ENCODE measurements around the gene IFNA21. TPM values are rescaled to one million over a fixed set of nuclear protein-coding genes. Genes with fewer than 3 reads are reported as not detected.

The IFNA21 gene
- polyA plus RNA-seq, 1 experiment: not detected

DNA sequence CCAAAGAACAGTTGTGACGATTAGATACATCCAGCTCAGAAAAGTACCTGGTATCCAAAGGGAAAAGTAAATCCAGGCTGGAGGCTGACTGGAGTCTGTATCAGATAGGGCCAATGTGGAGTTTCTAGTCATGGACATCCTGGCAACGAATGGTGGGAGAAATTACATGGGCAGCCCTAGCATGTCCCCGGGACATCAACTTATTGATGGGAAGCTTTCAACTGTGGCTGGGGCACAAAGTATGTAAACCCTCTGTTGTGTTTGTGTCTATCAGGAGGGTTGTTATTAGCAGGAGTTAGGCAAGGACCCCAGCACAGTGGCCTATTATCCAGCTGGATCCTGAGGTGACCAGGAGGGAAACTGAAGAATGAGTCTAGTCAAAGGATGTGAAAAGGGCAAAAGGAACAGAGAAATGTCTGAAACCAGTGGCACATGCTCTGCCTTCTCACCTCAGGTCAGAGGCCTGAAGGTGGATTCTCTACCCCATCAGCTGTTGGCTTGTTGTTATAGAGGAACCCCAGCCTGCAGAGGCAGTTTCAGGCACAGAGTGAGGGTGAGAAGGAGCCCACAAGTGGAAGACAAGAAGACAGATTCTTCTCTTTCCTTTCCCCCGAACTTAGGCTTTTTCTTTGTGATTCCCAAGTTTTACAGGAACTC, 44.7 kb downstream of the IFNA21 start:
- TF ChIP-seq, protein P1, sequence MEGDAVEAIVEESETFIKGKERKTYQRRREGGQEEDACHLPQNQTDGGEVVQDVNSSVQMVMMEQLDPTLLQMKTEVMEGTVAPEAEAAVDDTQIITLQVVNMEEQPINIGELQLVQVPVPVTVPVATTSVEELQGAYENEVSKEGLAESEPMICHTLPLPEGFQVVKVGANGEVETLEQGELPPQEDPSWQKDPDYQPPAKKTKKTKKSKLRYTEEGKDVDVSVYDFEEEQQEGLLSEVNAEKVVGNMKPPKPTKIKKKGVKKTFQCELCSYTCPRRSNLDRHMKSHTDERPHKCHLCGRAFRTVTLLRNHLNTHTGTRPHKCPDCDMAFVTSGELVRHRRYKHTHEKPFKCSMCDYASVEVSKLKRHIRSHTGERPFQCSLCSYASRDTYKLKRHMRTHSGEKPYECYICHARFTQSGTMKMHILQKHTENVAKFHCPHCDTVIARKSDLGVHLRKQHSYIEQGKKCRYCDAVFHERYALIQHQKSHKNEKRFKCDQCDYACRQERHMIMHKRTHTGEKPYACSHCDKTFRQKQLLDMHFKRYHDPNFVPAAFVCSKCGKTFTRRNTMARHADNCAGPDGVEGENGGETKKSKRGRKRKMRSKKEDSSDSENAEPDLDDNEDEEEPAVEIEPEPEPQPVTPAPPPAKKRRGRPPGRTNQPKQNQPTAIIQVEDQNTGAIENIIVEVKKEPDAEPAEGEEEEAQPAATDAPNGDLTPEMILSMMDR (IDR thresholded peaks at IDR 0.05; ENCODE audit: insufficient read depth, low read depth, low read length): no peak
- ChIA-PET POLR2A (no interaction called here), CTCF (interaction anchor here (0.6 to 1.1 kb wide), 3 partner anchors 10 to 328 kb away, joined by 3 read pairs; no protein-coding TSS in a partner anchor)
- H3K36me3 ChIP-seq (ENCODE audit: control insufficient read depth, insufficient read depth, low read length): no peaks in the 10 kb centered on the region
- DNase-seq (ENCODE audit: low read depth): no peak
- H3K4me3 ChIP-seq (ENCODE audit: low read depth, low read length): no peak overlapping the region
- H3K27me3 ChIP-seq (ENCODE audit: control insufficient read depth, insufficient read depth, low read length): peaks cover 5% of the 10 kb centered on the region

DNA sequence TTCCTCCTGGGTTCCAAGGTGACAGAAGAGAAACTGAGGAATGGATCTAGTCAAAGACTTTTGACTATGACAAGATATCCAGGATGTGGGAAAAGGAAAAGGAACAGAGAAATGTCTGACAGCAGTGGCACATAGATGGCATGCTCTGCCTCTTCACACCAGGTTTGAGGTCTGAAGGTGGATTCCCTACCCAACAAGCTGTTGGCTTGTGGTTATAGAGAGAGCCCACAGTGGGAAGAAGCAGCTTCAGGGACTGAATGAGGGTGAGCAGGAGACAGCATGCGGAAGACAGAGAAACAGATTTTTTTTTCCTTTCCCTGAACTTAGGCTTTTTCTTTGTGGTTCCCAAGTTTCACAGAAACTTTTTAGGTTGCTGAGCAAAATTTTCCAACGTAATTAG, 45.4 kb downstream of the IFNA21 start:
- DNase-seq (ENCODE audit: low read depth): no peak
- TF ChIP-seq, protein P1 (IDR thresholded peaks at IDR 0.05; ENCODE audit: insufficient read depth, low read depth, low read length): no peak
- Histone ChIP-seq H3K4me3 (ENCODE audit: low read depth, low read length) (no peak overlapping the region), H3K36me3 (ENCODE audit: control insufficient read depth, insufficient read depth, low read length) (no peaks in the 10 kb centered on the region), H3K27me3 (ENCODE audit: control insufficient read depth, insufficient read depth, low read length) (peaks cover 5% of the 10 kb centered on the region)
- ChIA-PET CTCF (interaction anchor here (0.6 to 1.1 kb wide), 3 partner anchors 10 to 328 kb away, joined by 3 read pairs; no protein-coding TSS in a partner anchor), POLR2A (no interaction called here)

DNA sequence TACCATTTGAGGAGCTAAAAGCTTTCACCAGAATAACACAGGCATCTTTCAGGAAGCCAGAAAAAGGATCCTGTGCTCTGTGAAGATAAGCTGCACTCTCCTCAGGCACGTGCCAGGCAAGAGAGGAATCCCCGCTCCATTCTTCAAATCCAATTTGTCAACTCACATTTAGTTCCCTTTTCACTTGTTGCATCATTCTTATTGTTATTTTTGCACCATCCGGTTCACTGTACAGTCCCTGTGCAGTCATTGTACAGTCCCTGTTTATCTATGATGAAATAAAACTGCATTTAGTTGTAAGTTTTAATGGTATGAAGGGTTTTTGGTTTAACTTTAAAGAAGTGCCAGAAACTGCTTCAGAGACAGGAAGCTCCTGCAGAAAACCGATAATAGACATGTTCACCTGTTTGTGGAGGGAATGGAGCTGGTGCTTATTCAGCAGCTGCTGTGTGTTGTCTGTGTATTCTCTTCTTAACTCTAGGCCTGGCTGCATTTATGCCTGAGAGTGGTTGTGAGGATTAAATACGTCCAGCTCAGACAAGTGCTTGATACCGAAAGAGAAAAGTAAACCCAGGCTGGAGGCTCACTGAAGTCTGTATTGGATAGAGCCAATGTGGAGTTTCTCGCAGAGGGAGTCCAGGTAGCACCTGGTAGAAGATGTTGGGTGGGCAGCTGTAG, 47.2 kb downstream of the IFNA21 start:
- no peak overlapping the region for H3K4me3 ChIP-seq (ENCODE audit: low read depth, low read length)
- TF ChIP-seq, protein P1 (IDR thresholded peaks at IDR 0.05; ENCODE audit: insufficient read depth, low read depth, low read length): no peak
- ChIA-PET CTCF (interaction anchor here (0.6 to 1.1 kb wide), 3 partner anchors 9 to 1192 kb away, joined by 3 to 8 read pairs (median 3); no protein-coding TSS in a partner anchor), POLR2A (no interaction called here)
- H3K36me3 ChIP-seq (ENCODE audit: control insufficient read depth, insufficient read depth, low read length): no peaks in the 10 kb centered on the region
- peaks cover 5% of the 10 kb centered on the region for H3K27me3 ChIP-seq (ENCODE audit: control insufficient read depth, insufficient read depth, low read length)
- DNase-seq (ENCODE audit: low read depth): no peak

Small RNAs within 50 kb of the gene (small RNA-seq; reads per million reads assigned to genes)
- not detected for gene RF00019 (ENCODE audit: insufficient read length, low read depth, low replicate concordance)

Other genes with a start within 250 kb of the IFNA21 start
- gene HACD4, start 135.0 kb downstream of the IFNA21 start, polyA plus RNA-seq (2011; rRNA removed): 4.3 and 8.6 TPM in 2 replicates
- gene IFNB1, start 88.7 kb downstream of the IFNA21 start, polyA plus RNA-seq (2011; rRNA removed): not detected in 2 replicates
- gene IFNW1, start 24.8 kb downstream of the IFNA21 start, polyA plus RNA-seq (2011; rRNA removed): not detected in 2 replicates
- gene IFNA4, start 20.9 kb upstream of the IFNA21 start, polyA plus RNA-seq (2011; rRNA removed): not detected in 2 replicates
- not detected in 2 replicates for gene IFNA7, start 35.5 kb upstream of the IFNA21 start, polyA plus RNA-seq (2011; rRNA removed)
- not detected in 2 replicates for gene IFNA10, start 40.5 kb upstream of the IFNA21 start, polyA plus RNA-seq (2011; rRNA removed)
- not detected in 2 replicates for gene IFNA16, start 50.7 kb upstream of the IFNA21 start, polyA plus RNA-seq (2011; rRNA removed)
- gene IFNA17, start 61.6 kb upstream of the IFNA21 start, polyA plus RNA-seq (2011; rRNA removed): not detected in 2 replicates
- not detected in 2 replicates for gene IFNA14, start 73.3 kb upstream of the IFNA21 start, polyA plus RNA-seq (2011; rRNA removed)
- not detected in 2 replicates for gene IFNA5, start 138.7 kb upstream of the IFNA21 start, polyA plus RNA-seq (2011; rRNA removed)
- 14.4 and 25.9 TPM in 2 replicates for gene KLHL9, start 168.7 kb upstream of the IFNA21 start, polyA plus RNA-seq (2011; rRNA removed)
- not detected in 2 replicates for gene IFNA6, start 184.2 kb upstream of the IFNA21 start, polyA plus RNA-seq (2011; rRNA removed)
- not detected in 2 replicates for gene IFNA13, start 201.4 kb upstream of the IFNA21 start, polyA plus RNA-seq (2011; rRNA removed)
- not detected in 2 replicates for gene IFNA2, start 218.7 kb upstream of the IFNA21 start, polyA plus RNA-seq (2011; rRNA removed)
- not detected in 2 replicates for gene IFNA8, start 242.5 kb upstream of the IFNA21 start, polyA plus RNA-seq (2011; rRNA removed)

Data from BJ (cell line).